Measurements from ENCODE around the gene ZNF37A. TPM values are rescaled to one million over a fixed set of nuclear protein-coding genes. Genes with fewer than 3 reads are reported as not detected.

Gene ZNF37A
- polyA plus RNA-seq, 1 of the 3 experiments (the other 2 are of a cell fraction): 5.4 TPM

GRCh38 chr10:38146579-38147333, 52.6 kb downstream of the ZNF37A start:
- H3F3A ChIP-seq (replicated peaks; ENCODE audit: insufficient read depth): no peaks in the 10 kb centered on the region
- no peaks in the 10 kb centered on the region for H3K27me3 ChIP-seq (ENCODE audit: insufficient read depth)
- no peak overlapping the region for H3K9ac ChIP-seq
- no peaks in the 10 kb centered on the region for H3K9me2 ChIP-seq
- H3K36me3 ChIP-seq (replicated peaks in 1 of 2; ENCODE audit: control insufficient read depth in 1 of 2, insufficient read depth in 2 of 2, low read length in 1 of 2): no peaks in the 10 kb centered on the region
- no peak overlapping the region for H3K27ac ChIP-seq (ENCODE audit: low read depth in 2 of 2, low read length in 1 of 2)
- H2AFZ ChIP-seq (ENCODE audit: low read depth): no peak overlapping the region
- no peaks in the 10 kb centered on the region for H3K79me2 ChIP-seq (ENCODE audit: insufficient read depth)
- H3K4me2 ChIP-seq: no peak overlapping the region
- POLR2A ChIA-PET: no interaction called here
- no peaks in the 10 kb centered on the region for H3K4me1 ChIP-seq (ENCODE audit: control insufficient read depth in 1 of 2, insufficient read depth in 2 of 2, low read depth in 1 of 2, low read length in 1 of 2)
- TF ChIP-seq CTCF (IDR thresholded peaks at IDR 0.05) (no peak), FOSL2 (IDR thresholded peaks at IDR 0.05; ENCODE audit: borderline replicate concordance, low read depth) (no peak), TCF12 (IDR thresholded peaks at IDR 0.05) (no peak), SIN3A (IDR thresholded peaks at IDR 0.05; ENCODE audit: borderline replicate concordance, low read depth, low read length) (no peak), RFX5 (IDR thresholded peaks at IDR 0.05; ENCODE audit: low read length) (no peak), TAF1 (IDR thresholded peaks at IDR 0.05; ENCODE audit: borderline replicate concordance, low read depth, low read length) (no peak), NFIC (IDR thresholded peaks at IDR 0.05; ENCODE audit: borderline replicate concordance) (no peak), ELF1 (IDR thresholded peaks at IDR 0.05) (no peak)
- TF ChIP-seq, protein P1, sequence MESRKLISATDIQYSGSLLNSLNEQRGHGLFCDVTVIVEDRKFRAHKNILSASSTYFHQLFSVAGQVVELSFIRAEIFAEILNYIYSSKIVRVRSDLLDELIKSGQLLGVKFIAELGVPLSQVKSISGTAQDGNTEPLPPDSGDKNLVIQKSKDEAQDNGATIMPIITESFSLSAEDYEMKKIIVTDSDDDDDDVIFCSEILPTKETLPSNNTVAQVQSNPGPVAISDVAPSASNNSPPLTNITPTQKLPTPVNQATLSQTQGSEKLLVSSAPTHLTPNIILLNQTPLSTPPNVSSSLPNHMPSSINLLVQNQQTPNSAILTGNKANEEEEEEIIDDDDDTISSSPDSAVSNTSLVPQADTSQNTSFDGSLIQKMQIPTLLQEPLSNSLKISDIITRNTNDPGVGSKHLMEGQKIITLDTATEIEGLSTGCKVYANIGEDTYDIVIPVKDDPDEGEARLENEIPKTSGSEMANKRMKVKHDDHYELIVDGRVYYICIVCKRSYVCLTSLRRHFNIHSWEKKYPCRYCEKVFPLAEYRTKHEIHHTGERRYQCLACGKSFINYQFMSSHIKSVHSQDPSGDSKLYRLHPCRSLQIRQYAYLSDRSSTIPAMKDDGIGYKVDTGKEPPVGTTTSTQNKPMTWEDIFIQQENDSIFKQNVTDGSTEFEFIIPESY (IDR thresholded peaks at IDR 0.05; ENCODE audit: borderline replicate concordance, low read depth): no peak
- no peaks in the 10 kb centered on the region for H3K9me3 ChIP-seq
- DNase-seq: no peak
- 59% methylated on average over 10 of the region's 11 CpGs for WGBS (ENCODE audit: low lambda C conversion rate)
- no peaks in the 10 kb centered on the region for H4K20me1 ChIP-seq (ENCODE audit: insufficient read depth)
- H3K4me3 ChIP-seq (ENCODE audit: low read depth in 2 of 2, low read length in 1 of 2): no peak overlapping the region
- CTCF ChIA-PET: no interaction called here

DNA sequence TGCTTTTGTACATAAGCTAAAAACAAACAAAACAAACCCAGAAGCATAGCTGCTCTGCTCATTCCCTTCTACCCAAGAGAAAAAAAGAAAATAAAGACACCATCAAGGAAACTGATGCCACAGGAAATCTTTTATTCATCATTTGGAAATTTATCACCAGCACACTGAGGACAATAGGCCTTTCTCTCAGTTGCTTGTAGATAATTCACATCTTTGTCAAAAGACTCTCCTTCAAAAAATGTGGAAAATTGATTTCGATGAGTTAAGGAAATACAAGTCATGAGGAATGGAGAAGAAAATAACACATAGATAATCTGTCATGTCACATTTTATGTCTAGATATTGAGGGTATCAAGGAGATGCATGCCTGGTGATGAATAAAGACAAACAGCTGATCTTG, 53.5 kb downstream of the ZNF37A start:
- Histone ChIP-seq H3K4me2 (no peak overlapping the region), H3K27me3 (ENCODE audit: insufficient read depth) (no peaks in the 10 kb centered on the region), H4K20me1 (ENCODE audit: insufficient read depth) (no peaks in the 10 kb centered on the region), H3K4me1 (ENCODE audit: control insufficient read depth in 1 of 2, insufficient read depth in 2 of 2, low read depth in 1 of 2, low read length in 1 of 2) (no peaks in the 10 kb centered on the region), H2AFZ (ENCODE audit: low read depth) (no peak overlapping the region), H3K27ac (ENCODE audit: low read depth in 2 of 2, low read length in 1 of 2) (no peak overlapping the region), H3K79me2 (ENCODE audit: insufficient read depth) (no peaks in the 10 kb centered on the region), H3K9ac (no peak overlapping the region), H3K4me3 (ENCODE audit: low read depth in 2 of 2, low read length in 1 of 2) (no peak overlapping the region), H3K9me2 (no peaks in the 10 kb centered on the region), H3F3A (replicated peaks; ENCODE audit: insufficient read depth) (no peaks in the 10 kb centered on the region), H3K9me3 (no peaks in the 10 kb centered on the region), H3K36me3 (replicated peaks in 1 of 2; ENCODE audit: control insufficient read depth in 1 of 2, insufficient read depth in 2 of 2, low read length in 1 of 2) (no peaks in the 10 kb centered on the region)
- ChIA-PET POLR2A (no interaction called here), CTCF (no interaction called here)
- WGBS (ENCODE audit: low lambda C conversion rate): 12% methylated on average over 1 of the region's 1 CpG
- DNase-seq: no peak
- TF ChIP-seq, protein P2, sequence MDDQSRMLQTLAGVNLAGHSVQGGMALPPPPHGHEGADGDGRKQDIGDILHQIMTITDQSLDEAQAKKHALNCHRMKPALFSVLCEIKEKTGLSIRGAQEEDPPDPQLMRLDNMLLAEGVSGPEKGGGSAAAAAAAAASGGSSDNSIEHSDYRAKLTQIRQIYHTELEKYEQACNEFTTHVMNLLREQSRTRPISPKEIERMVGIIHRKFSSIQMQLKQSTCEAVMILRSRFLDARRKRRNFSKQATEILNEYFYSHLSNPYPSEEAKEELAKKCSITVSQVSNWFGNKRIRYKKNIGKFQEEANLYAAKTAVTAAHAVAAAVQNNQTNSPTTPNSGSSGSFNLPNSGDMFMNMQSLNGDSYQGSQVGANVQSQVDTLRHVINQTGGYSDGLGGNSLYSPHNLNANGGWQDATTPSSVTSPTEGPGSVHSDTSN (IDR thresholded peaks at IDR 0.05): no peak
- TF ChIP-seq MAX (IDR thresholded peaks at IDR 0.05; ENCODE audit: low read depth) (no peak), TCF12 (IDR thresholded peaks at IDR 0.05) (no peak), NFIC (IDR thresholded peaks at IDR 0.05; ENCODE audit: borderline replicate concordance) (no peak), ELF1 (IDR thresholded peaks at IDR 0.05) (no peak), SMC3 (IDR thresholded peaks at IDR 0.05; ENCODE audit: low read depth, low read length) (no peak), TEAD4 (IDR thresholded peaks at IDR 0.05; ENCODE audit: borderline replicate concordance, insufficient read depth) (no peak), MXI1 (IDR thresholded peaks at IDR 0.05; ENCODE audit: low read depth, low read length) (no peak), GATA2 (CRISPR knock-in tag; IDR thresholded peaks at IDR 0.05) (no peak), USF2 (IDR thresholded peaks at IDR 0.05; ENCODE audit: borderline replicate concordance, low read depth, low read length) (no peak), CHD2 (IDR thresholded peaks at IDR 0.05; ENCODE audit: low read length, partially characterized antibody) (no peak), RFX5 (IDR thresholded peaks at IDR 0.05; ENCODE audit: low read length) (no peak), YY1 (IDR thresholded peaks at IDR 0.05; ENCODE audit: low read depth) (no peak), FOXJ3 (CRISPR knock-in tag; IDR thresholded peaks at IDR 0.05) (no peak), EP300 (IDR thresholded peaks at IDR 0.05; ENCODE audit: borderline replicate concordance in 1 of 2, low read depth in 1 of 2, low read length in 1 of 2) (no peak)

Data from SK-N-SH (cell line).